ENCODE data around the gene LYZL1. TPM values are rescaled to one million over a fixed set of nuclear protein-coding genes. Genes with fewer than 3 reads are reported as not detected.

Gene LYZL1
- polyA plus RNA-seq, 1 experiment: not detected

DNA sequence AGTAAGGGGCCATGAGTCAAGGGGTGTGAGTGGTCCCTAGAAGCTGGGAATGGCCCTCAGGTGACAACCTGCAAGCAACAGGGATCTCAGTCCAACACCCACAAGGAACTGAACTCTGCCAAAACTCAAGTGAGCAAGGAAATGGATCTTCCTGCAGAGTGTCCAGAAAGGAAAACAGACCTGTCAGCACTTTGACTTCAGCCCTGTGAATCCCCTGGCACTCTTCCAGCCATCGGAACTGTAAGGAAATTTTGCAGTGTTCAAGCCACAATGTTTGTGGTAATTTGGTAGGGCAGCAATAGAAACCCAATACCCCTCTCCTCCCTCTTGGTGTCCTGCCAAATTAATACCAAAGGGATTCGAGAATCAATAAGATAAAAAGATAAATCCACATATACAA is 6.9 kb downstream of the LYZL1 start:
- TF ChIP-seq, protein P1, sequence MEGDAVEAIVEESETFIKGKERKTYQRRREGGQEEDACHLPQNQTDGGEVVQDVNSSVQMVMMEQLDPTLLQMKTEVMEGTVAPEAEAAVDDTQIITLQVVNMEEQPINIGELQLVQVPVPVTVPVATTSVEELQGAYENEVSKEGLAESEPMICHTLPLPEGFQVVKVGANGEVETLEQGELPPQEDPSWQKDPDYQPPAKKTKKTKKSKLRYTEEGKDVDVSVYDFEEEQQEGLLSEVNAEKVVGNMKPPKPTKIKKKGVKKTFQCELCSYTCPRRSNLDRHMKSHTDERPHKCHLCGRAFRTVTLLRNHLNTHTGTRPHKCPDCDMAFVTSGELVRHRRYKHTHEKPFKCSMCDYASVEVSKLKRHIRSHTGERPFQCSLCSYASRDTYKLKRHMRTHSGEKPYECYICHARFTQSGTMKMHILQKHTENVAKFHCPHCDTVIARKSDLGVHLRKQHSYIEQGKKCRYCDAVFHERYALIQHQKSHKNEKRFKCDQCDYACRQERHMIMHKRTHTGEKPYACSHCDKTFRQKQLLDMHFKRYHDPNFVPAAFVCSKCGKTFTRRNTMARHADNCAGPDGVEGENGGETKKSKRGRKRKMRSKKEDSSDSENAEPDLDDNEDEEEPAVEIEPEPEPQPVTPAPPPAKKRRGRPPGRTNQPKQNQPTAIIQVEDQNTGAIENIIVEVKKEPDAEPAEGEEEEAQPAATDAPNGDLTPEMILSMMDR (IDR thresholded peaks at IDR 0.05; ENCODE audit: insufficient read depth, low read depth, low read length): no peak
- no peak for DNase-seq (ENCODE audit: low read depth)
- ChIA-PET POLR2A (no interaction called here), CTCF (interaction anchor here (0.9 to 3.9 kb wide), 2 partner anchors 9 to 664 kb away, joined by 3 to 17 read pairs; no protein-coding TSS in a partner anchor)
- Histone ChIP-seq H3K4me3 (ENCODE audit: low read depth, low read length) (no peak overlapping the region), H3K36me3 (ENCODE audit: control insufficient read depth, insufficient read depth, low read length) (no peaks in the 10 kb centered on the region), H3K27me3 (ENCODE audit: control insufficient read depth, insufficient read depth, low read length) (no peaks in the 10 kb centered on the region)

DNA sequence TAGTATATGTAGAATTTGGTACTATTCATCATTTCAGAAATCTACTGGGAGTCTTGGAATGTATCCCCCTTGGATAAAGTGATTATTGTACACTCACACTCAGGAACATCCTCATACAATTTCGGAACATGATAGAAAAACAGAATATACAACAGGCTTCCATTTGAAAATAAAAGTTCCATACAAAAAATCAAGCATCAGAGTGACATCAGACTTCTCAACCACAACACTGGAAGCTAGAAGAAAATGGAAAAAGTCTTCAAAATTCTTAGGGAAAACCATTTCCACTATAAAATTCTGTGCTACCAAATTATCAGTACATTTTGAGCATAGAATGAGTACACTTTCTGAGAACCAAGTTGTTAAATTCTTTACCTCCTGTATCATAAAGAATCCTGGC is 8.8 kb downstream of the LYZL1 start:
- H3K27me3 ChIP-seq (ENCODE audit: control insufficient read depth, insufficient read depth, low read length): no peaks in the 10 kb centered on the region
- H3K36me3 ChIP-seq (ENCODE audit: control insufficient read depth, insufficient read depth, low read length): no peaks in the 10 kb centered on the region
- TF ChIP-seq, protein P1 (IDR thresholded peaks at IDR 0.05; ENCODE audit: insufficient read depth, low read depth, low read length): no peak
- CTCF ChIA-PET: no interaction called here
- POLR2A ChIA-PET: no interaction called here
- no peak for DNase-seq (ENCODE audit: low read depth)
- H3K4me3 ChIP-seq (ENCODE audit: low read depth, low read length): no peak overlapping the region

DNA sequence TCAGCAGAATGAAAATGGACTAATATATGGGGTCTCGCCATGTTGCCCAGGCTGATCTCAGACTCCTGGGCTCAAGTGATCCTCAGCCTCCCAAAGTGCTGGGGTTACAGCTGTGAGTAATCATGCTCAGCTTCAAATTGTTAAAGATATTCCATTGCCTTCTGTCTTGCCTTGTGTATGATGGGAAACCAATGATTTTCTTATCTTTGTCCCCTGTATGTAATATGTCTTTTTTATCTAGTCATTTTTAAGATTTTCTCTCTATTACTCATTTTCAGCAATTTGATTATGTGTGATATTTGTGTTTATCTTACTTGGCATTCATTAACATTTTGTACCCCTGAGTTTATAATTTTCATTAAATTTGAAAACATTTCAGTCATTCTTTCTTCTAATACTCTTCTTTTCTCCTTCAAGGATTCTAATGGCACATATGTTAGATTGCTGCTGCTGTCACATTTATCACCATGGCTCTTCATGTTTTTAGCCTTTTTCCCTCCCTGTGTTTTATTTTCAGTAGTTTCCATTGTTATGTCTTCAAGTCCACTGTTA is 12.6 kb downstream of the LYZL1 start:
- no peak overlapping the region for H3K4me3 ChIP-seq (ENCODE audit: low read depth, low read length)
- no peaks in the 10 kb centered on the region for H3K27me3 ChIP-seq (ENCODE audit: control insufficient read depth, insufficient read depth, low read length)
- TF ChIP-seq, protein P1 (IDR thresholded peaks at IDR 0.05; ENCODE audit: insufficient read depth, low read depth, low read length): no peak
- CTCF ChIA-PET: no interaction called here
- H3K36me3 ChIP-seq (ENCODE audit: control insufficient read depth, insufficient read depth, low read length): no peaks in the 10 kb centered on the region
- POLR2A ChIA-PET: no interaction called here
- no peak for DNase-seq (ENCODE audit: low read depth)

GRCh38 chr10:29302499-29302898 is 13.6 kb downstream of the LYZL1 start:
- no peaks in the 10 kb centered on the region for H3K36me3 ChIP-seq (ENCODE audit: control insufficient read depth, insufficient read depth, low read length)
- ChIA-PET POLR2A (no interaction called here), CTCF (interaction anchor here (1.2 to 2.9 kb wide), 4 partner anchors 11 to 674 kb away, joined by 3 to 11 read pairs (median 4); no protein-coding TSS in a partner anchor)
- TF ChIP-seq, protein P1 (IDR thresholded peaks at IDR 0.05; ENCODE audit: insufficient read depth, low read depth, low read length): no peak
- H3K4me3 ChIP-seq (ENCODE audit: low read depth, low read length): no peak overlapping the region
- no peaks in the 10 kb centered on the region for H3K27me3 ChIP-seq (ENCODE audit: control insufficient read depth, insufficient read depth, low read length)
- no peak for DNase-seq (ENCODE audit: low read depth)

GRCh38 chr10:29304264-29304994 is 15.6 kb downstream of the LYZL1 start:
- Histone ChIP-seq H3K4me3 (ENCODE audit: low read depth, low read length) (no peak overlapping the region), H3K27me3 (ENCODE audit: control insufficient read depth, insufficient read depth, low read length) (no peaks in the 10 kb centered on the region; the same call in 1 of the 2 replicates), H3K36me3 (ENCODE audit: control insufficient read depth, insufficient read depth, low read length) (no peaks in the 10 kb centered on the region)
- peak; percentile 14 for DNase-seq (ENCODE audit: low read depth)
- ChIA-PET CTCF (interaction anchor here (0.5 to 4.6 kb wide), 36 partner anchors 9 to 873 kb away, joined by 3 to 52 read pairs (median 4); partner anchors contain the start of gene BAMBI), POLR2A (no interaction called here)
- TF ChIP-seq, protein P1 (IDR thresholded peaks at IDR 0.05; ENCODE audit: insufficient read depth, low read depth, low read length): peak; percentile 76

All from BJ (cell line).